H9 (cell line): Measurements from ENCODE around the gene CST6. TPM values are rescaled to one million over a fixed set of nuclear protein-coding genes. Genes with fewer than 3 reads are reported as not detected.
A peak's percentile ranks its signal among the peaks of the same experiment; 100 is the strongest.

Source experiments
- DNase-seq: peaks from one replicate; pipeline ENCODE4 v3.0.0-alpha.2; 2017
- H2AFZ ChIP-seq: one replicate; pipeline ENCODE4 v1.6.1; 2013; ENCODE audit warnings: mild to moderate bottlenecking, low read length, control low read depth, moderate library complexity
- H2AK5ac ChIP-seq: 2 replicates; pipeline ENCODE4 v1.6.1; 2013; ENCODE audit warnings: low read length, control low read depth, mixed read lengths; ENCODE audit not compliant: insufficient read length
- H2BK120ac ChIP-seq: one replicate; pipeline ENCODE4 v1.6.1; 2013; ENCODE audit warnings: low read depth, mild to moderate bottlenecking, low read length, control low read depth, inconsistent platforms; ENCODE audit not compliant: poor library complexity, severe bottlenecking
- H2BK12ac ChIP-seq: 2 replicates; pipeline ENCODE4 v1.6.1; 2013; ENCODE audit warnings: low read length, control low read depth, mixed read lengths, low read depth; ENCODE audit not compliant: insufficient read length
- H2BK15ac ChIP-seq: 2 replicates; pipeline ENCODE4 v1.6.1; 2013; ENCODE audit warnings: low read depth, low read length, control low read depth
- H2BK20ac ChIP-seq: one replicate; pipeline ENCODE4 v1.6.1; 2013; ENCODE audit warnings: low read depth, mild to moderate bottlenecking, low read length, control low read depth, inconsistent platforms; ENCODE audit not compliant: poor library complexity, severe bottlenecking
- H2BK5ac ChIP-seq: 2 replicates; pipeline ENCODE4 v1.6.1; 2013; ENCODE audit warnings: low read length, control low read depth, mixed read lengths; ENCODE audit not compliant: insufficient read length
- H3K14ac ChIP-seq: 2 replicates; pipeline ENCODE4 v1.6.1; 2013; ENCODE audit warnings: low read length, control low read depth; ENCODE audit not compliant: insufficient read depth
- H3K18ac ChIP-seq: 2 replicates; pipeline ENCODE4 v1.6.1; 2013; ENCODE audit warnings: low read depth, mild to moderate bottlenecking, mixed read lengths, low read length, control low read depth; ENCODE audit not compliant: insufficient read length
- H3K23ac ChIP-seq: 2 replicates; pipeline ENCODE4 v1.6.1; 2013; ENCODE audit warnings: low read length, control low read depth, mixed read lengths, low read depth; ENCODE audit not compliant: insufficient read length
- H3K23me2 ChIP-seq: 2 replicates; pipeline ENCODE4 v1.6.1; 2013; ENCODE audit warnings: low read depth, mild to moderate bottlenecking, mixed read lengths, low read length, control low read depth; ENCODE audit not compliant: insufficient read length, poor library complexity, severe bottlenecking
- H3K27ac ChIP-seq: 2 replicates; pipeline ENCODE4 v1.5.1; 2013; ENCODE audit warnings: low read length, control low read depth, mixed read lengths, low read depth; ENCODE audit not compliant: insufficient read length
- H3K27me3 ChIP-seq: 2 replicates; pipeline ENCODE4 v1.6.1; 2013; ENCODE audit warnings: low read length, control low read depth, inconsistent platforms; ENCODE audit not compliant: insufficient read depth
- H3K4ac ChIP-seq: 2 replicates; pipeline ENCODE4 v1.6.1; 2013; ENCODE audit warnings: low read depth, mild to moderate bottlenecking, control low read depth, inconsistent platforms, low read length, moderate library complexity
- H3K4me1 ChIP-seq: 2 replicates; pipeline ENCODE4 v1.6.1; 2013; ENCODE audit warnings: low read length, control low read depth, inconsistent platforms; ENCODE audit not compliant: insufficient read depth
- H3K4me2 ChIP-seq: 2 replicates; pipeline ENCODE4 v1.6.1; 2013; ENCODE audit warnings: low read length, control low read depth, mixed read lengths; ENCODE audit not compliant: insufficient read length, insufficient read depth
- H3K56ac ChIP-seq: 2 replicates; pipeline ENCODE4 v1.6.1; 2013; ENCODE audit warnings: low read depth, mild to moderate bottlenecking, mixed read lengths, low read length, control low read depth; ENCODE audit not compliant: insufficient read length
- H3K79me1 ChIP-seq: 2 replicates; pipeline ENCODE4 v1.6.1; 2013; ENCODE audit warnings: low read depth, mild to moderate bottlenecking, moderate library complexity, low read length, control low read depth, inconsistent platforms; ENCODE audit not compliant: insufficient read depth, poor library complexity, severe bottlenecking
- H3K79me2 ChIP-seq: 2 replicates; pipeline ENCODE4 v1.6.1; 2013; ENCODE audit warnings: low read length, control low read depth, inconsistent platforms; ENCODE audit not compliant: insufficient read depth
- H3K9ac ChIP-seq: 2 replicates; pipeline ENCODE4 v1.6.1; 2013; ENCODE audit warnings: low read length, control low read depth, mixed read lengths; ENCODE audit not compliant: insufficient read length; ENCODE audit errors: extremely low read depth
- H3K9me3 ChIP-seq: one replicate; pipeline ENCODE4 v1.6.1; 2013; ENCODE audit warnings: low read depth, low read length, inconsistent platforms; ENCODE audit not compliant: control insufficient read depth
- H3T11ph ChIP-seq: one replicate; pipeline ENCODE4 v1.6.1; 2013; ENCODE audit warnings: mild to moderate bottlenecking, low read length, control low read depth, inconsistent platforms
- H4K20me1 ChIP-seq: one replicate; pipeline ENCODE4 v1.6.1; 2013; ENCODE audit not compliant: control insufficient read depth, insufficient read length, insufficient read depth
- H4K5ac ChIP-seq: 2 replicates; pipeline ENCODE4 v1.6.1; 2013; ENCODE audit warnings: low read depth, mild to moderate bottlenecking, mixed read lengths, low read length, control low read depth; ENCODE audit not compliant: insufficient read length
- H4K8ac ChIP-seq: replicated peaks from 2 replicates; pipeline ENCODE4 v1.6.1; 2013; ENCODE audit warnings: low read length, control low read depth, mixed read lengths, low read depth; ENCODE audit not compliant: insufficient read length
- H4K91ac ChIP-seq: 2 replicates; pipeline ENCODE4 v1.6.1; 2013; ENCODE audit warnings: low read depth, mild to moderate bottlenecking, moderate library complexity, mixed read lengths, low read length, control low read depth; ENCODE audit not compliant: insufficient read length
- H3K27ac Mint-ChIP-seq, 3 experiments: 2 replicates in 2 of 3; 3 replicates in 1 of 3; pipeline ENCODE4 v1.8.0; 2020 to 2021; ENCODE audit warnings: mixed read lengths in 3 of 3, mild to moderate bottlenecking in 1 of 3, moderate library complexity in 1 of 3
- H3K27me3 Mint-ChIP-seq: 2 replicates; pipeline ENCODE4 v1.8.0; 2021; ENCODE audit warnings: low read depth, mild to moderate bottlenecking, moderate library complexity, mixed read lengths
- H3K36me3 Mint-ChIP-seq, 3 experiments: 2 replicates in 2 of 3; 3 replicates in 1 of 3; pipeline ENCODE4 v1.8.0; 2020 to 2021; ENCODE audit warnings: low read depth in 3 of 3, mixed read lengths in 3 of 3; ENCODE audit not compliant: insufficient read depth in 1 of 3
- H3K4me1 Mint-ChIP-seq, 2 experiments: 2 replicates each; pipeline ENCODE4 v1.8.0; 2020; ENCODE audit warnings: mixed read lengths in 2 of 2
- H3K4me3 Mint-ChIP-seq, 2 experiments: 2 replicates in 1 of 2; 3 replicates in 1 of 2; pipeline ENCODE4 v1.8.0; 2020 to 2021; ENCODE audit warnings: mild to moderate bottlenecking in 2 of 2, mixed read lengths in 2 of 2, moderate library complexity in 1 of 2
- H3K9me3 Mint-ChIP-seq, 2 experiments: 2 replicates in 1 of 2; 3 replicates in 1 of 2; pipeline ENCODE4 v1.8.0; 2020; ENCODE audit warnings: mild to moderate bottlenecking in 2 of 2, mixed read lengths in 2 of 2, moderate library complexity in 1 of 2
- WGBS: extraction: QIAGEN DNeasy Blood & Tissue Kit; methylation state at CpG from one replicate; pipeline ENCODE4 v1.1.7; 2013; ENCODE audit warnings: missing lambda C conversion rate, low lambda C conversion rate, mixed read lengths; ENCODE audit not compliant: insufficient read length; ENCODE audit errors: extremely low coverage; 5-methylcytosine and 5-hydroxymethylcytosine counted together
- total RNA-seq: library from RNA; stranded (reverse); gene quantifications from 2 replicates; pipeline ENCODE4 v1.2.1, GENCODE V29; 2021
- TF ChIP-seq, protein P1 (sequence below): fragments of 200-600 bp; sonication (generic); conservative IDR thresholded peaks from 3 replicates; pipeline ENCODE4 v1.8.0; 2021; ENCODE audit warnings: antibody characterized with exemption, mild to moderate bottlenecking

CST6 gene
- total RNA-seq, 1 experiment from 2014 or later, result not detected

DNA sequence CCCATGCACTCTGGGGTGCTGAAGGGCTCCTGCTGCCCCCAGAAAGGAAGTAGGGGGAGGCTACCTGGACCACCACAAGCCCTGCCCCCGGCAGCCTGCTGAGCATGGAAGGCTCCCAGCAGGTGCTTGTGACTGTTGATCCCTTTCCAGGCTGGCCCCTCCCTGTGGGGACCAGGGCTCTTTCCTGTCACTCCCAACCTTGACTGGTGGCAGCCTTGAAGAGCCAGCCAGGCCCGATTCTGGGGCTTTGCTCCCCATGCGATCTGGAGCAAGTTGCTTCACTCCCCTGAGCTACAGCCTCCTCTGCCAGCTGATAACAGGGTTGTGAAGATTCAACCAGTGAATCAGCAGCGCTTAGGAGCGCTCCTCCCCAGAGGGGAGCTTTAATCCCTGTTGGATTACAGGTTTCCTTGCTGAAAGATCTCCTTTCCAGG is 4.6 kb upstream of the CST6 start:
- no peaks in the 10 kb centered on the region for H4K20me1 ChIP-seq
- Mint-ChIP-seq H3K27me3 (no peaks in the 10 kb centered on the region; the same call in 1 of the 2 replicates), H3K36me3 (peaks cover 8 to 30% (median 23%) of the 10 kb centered on the region in 3 experiments; a peak in 6 of 7 replicates), H3K4me1 (peaks cover 24 to 37% of the 10 kb centered on the region in 2 experiments), H3K4me3 (no peak overlapping the region), H3K27ac (peak overlapping the region in 1 of 3 experiments; percentile 68; a peak in 2 of 7 replicates), H3K9me3 (no peaks in the 10 kb centered on the region)
- no peak overlapping the region for H2AFZ ChIP-seq
- no peak overlapping the region for H4K5ac ChIP-seq
- H3K79me1 ChIP-seq, result no peaks in the 10 kb centered on the region
- no peak overlapping the region for H3K56ac ChIP-seq
- no peaks in the 10 kb centered on the region for H3K4me1 ChIP-seq
- H2BK5ac ChIP-seq, result no peak overlapping the region
- WGBS, result no CpG with 5 or more reads among the region's 5 CpGs
- no peak overlapping the region for H2BK12ac ChIP-seq
- H3K4ac ChIP-seq, result no peak overlapping the region
- TF ChIP-seq, protein P1, sequence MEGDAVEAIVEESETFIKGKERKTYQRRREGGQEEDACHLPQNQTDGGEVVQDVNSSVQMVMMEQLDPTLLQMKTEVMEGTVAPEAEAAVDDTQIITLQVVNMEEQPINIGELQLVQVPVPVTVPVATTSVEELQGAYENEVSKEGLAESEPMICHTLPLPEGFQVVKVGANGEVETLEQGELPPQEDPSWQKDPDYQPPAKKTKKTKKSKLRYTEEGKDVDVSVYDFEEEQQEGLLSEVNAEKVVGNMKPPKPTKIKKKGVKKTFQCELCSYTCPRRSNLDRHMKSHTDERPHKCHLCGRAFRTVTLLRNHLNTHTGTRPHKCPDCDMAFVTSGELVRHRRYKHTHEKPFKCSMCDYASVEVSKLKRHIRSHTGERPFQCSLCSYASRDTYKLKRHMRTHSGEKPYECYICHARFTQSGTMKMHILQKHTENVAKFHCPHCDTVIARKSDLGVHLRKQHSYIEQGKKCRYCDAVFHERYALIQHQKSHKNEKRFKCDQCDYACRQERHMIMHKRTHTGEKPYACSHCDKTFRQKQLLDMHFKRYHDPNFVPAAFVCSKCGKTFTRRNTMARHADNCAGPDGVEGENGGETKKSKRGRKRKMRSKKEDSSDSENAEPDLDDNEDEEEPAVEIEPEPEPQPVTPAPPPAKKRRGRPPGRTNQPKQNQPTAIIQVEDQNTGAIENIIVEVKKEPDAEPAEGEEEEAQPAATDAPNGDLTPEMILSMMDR, result no peak
- no peak overlapping the region for H4K91ac ChIP-seq
- DNase-seq, result no peak
- H3K9me3 ChIP-seq, result no peaks in the 10 kb centered on the region
- H3T11ph ChIP-seq, result no peak overlapping the region
- H2BK20ac ChIP-seq, result no peak overlapping the region
- H3K23ac ChIP-seq, result no peak overlapping the region
- H3K27ac ChIP-seq, result no peak overlapping the region
- H3K23me2 ChIP-seq, result peaks cover 11% of the 10 kb centered on the region
- H3K14ac ChIP-seq, result no peak overlapping the region
- no peak overlapping the region for H4K8ac ChIP-seq
- no peak overlapping the region for H2AK5ac ChIP-seq
- no peak overlapping the region for H2BK120ac ChIP-seq
- no peak overlapping the region for H2BK15ac ChIP-seq
- no peak overlapping the region for H3K9ac ChIP-seq
- H3K18ac ChIP-seq, result no peak overlapping the region
- no peak overlapping the region for H3K4me2 ChIP-seq
- H3K27me3 ChIP-seq, result peaks cover 4% of the 10 kb centered on the region; the same call in 1 of the 2 replicates
- H3K79me2 ChIP-seq, result peaks cover 3% of the 10 kb centered on the region; the same call in 1 of the 2 replicates
